ENCODE data around the gene ZFPM1.

Gene ZFPM1

DNA sequence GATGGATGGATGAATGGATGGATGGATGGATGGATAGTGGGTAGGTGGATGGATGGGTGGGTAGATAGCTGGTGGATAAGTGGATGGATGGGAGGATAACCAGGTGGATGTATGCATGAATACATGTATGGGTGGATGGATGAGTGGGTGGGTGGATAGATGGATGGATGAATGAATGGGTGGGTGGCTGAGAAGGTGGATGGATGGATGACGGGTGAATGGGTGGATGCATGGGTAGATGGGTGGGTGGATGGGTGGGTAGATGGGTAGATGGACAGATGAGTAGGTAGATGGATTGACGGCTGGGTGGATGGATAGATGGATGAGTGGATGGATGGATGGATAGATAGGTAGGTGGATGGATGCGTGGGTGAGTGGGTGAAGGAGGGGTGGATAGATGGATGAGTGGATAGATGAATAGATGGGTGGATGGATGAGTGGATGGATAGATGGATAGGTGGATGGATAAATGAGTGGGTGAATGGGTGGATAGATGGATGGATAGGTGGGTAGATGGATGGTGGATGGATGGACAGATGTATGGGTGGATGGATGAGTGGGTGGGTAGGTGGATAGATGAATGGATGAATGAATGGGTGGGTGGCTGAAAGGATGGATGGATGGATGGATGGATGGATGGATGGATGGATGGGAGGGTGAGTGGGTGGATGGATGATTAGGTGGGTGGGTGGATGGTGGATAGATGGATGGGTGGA lies 67.0 kb downstream of the ZFPM1 start:
- Histone ChIP-seq H3K79me1 (ENCODE audit: low read length) (no peaks in the 10 kb centered on the region), H4K91ac (ENCODE audit: low read depth, low read length) (no peak overlapping the region), H3K27ac (ENCODE audit: low read depth, low read length) (no peak overlapping the region), H4K8ac (ENCODE audit: low read depth, low read length) (no peak overlapping the region), H3K14ac (ENCODE audit: low read length) (no peak overlapping the region), H3K4me1 (ENCODE audit: control insufficient read depth in 1 of 2, insufficient read depth in 2 of 2, low read length in 2 of 2) (no peaks in the 10 kb centered on the region), H3K9ac (ENCODE audit: low read length) (no peak overlapping the region), H3K79me2 (ENCODE audit: control insufficient read depth, insufficient read depth, low read length, poor library complexity) (no peaks in the 10 kb centered on the region), H2AFZ (ENCODE audit: insufficient read depth, low read length, poor library complexity) (no peak overlapping the region), H3K18ac (ENCODE audit: low read length) (no peak overlapping the region), H3K4ac (ENCODE audit: low read depth, low read length) (no peak overlapping the region), H4K12ac (ENCODE audit: low read depth, low read length) (no peak overlapping the region), H2BK12ac (ENCODE audit: low read length) (no peak overlapping the region), H3K9me3 (ENCODE audit: insufficient read depth, low read depth, low read length) (peaks cover 6% of the 10 kb centered on the region), H3K4me2 (ENCODE audit: low read length) (no peak overlapping the region), H3K4me3 (ENCODE audit: low read depth, low read length) (peak overlapping the region; percentile 26), H3K23ac (ENCODE audit: low read length) (no peak overlapping the region), H3K27me3 (ENCODE audit: insufficient read depth, low read length) (no peaks in the 10 kb centered on the region), H2BK5ac (ENCODE audit: low read depth, low read length, poor library complexity) (no peak overlapping the region), H2AK5ac (ENCODE audit: low read length) (no peak overlapping the region), H2BK120ac (ENCODE audit: insufficient read depth, low read length, poor library complexity) (no peak overlapping the region), H3K36me3 (ENCODE audit: control insufficient read depth in 1 of 2, insufficient read depth in 2 of 2, low read length in 2 of 2) (peaks cover 4% of the 10 kb centered on the region in 2 experiments)
- no peak for DNase-seq
- 100% methylated on average over 1 of the region's 3 CpGs for WGBS (ENCODE audit: extremely low coverage, insufficient coverage, insufficient read length)

DNA sequence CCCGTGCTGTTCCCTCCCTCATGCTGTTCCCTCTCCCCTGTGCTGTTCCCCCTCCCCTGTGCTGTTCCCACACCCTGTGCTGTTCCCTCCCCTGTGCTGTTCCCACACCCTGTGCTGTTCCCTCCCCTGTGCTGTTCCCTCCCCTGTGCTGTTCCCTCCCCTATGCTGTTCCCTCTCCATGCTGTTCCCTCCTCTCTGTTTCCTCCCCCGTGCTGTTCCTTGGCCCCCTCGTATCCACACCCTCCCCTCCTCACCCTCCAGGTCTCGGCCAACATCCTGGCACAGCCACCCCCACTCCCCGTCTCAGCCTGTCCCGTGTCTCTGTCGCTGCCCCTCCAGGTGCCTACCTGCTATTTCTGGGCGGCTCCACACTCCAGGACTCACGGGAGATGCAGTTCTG lies 68.6 kb downstream of the ZFPM1 start:
- Histone ChIP-seq H3K79me2 (ENCODE audit: control insufficient read depth, insufficient read depth, low read length, poor library complexity) (no peaks in the 10 kb centered on the region), H3K9me3 (ENCODE audit: insufficient read depth, low read depth, low read length) (peaks cover 6% of the 10 kb centered on the region), H3K4ac (ENCODE audit: low read depth, low read length) (no peak overlapping the region), H2AFZ (ENCODE audit: insufficient read depth, low read length, poor library complexity) (no peak overlapping the region), H4K12ac (ENCODE audit: low read depth, low read length) (no peak overlapping the region), H4K91ac (ENCODE audit: low read depth, low read length) (no peak overlapping the region), H3K36me3 (ENCODE audit: control insufficient read depth in 1 of 2, insufficient read depth in 2 of 2, low read length in 2 of 2) (peaks cover 2 to 4% of the 10 kb centered on the region in 2 experiments), H2BK5ac (ENCODE audit: low read depth, low read length, poor library complexity) (no peak overlapping the region), H3K23ac (ENCODE audit: low read length) (no peak overlapping the region), H2AK5ac (ENCODE audit: low read length) (no peak overlapping the region), H3K4me3 (ENCODE audit: low read depth, low read length) (peak overlapping the region; percentile 15), H3K27ac (ENCODE audit: low read depth, low read length) (no peak overlapping the region), H2BK12ac (ENCODE audit: low read length) (no peak overlapping the region), H2BK120ac (ENCODE audit: insufficient read depth, low read length, poor library complexity) (no peak overlapping the region), H3K9ac (ENCODE audit: low read length) (no peak overlapping the region), H4K8ac (ENCODE audit: low read depth, low read length) (no peak overlapping the region), H3K4me2 (ENCODE audit: low read length) (no peak overlapping the region), H3K14ac (ENCODE audit: low read length) (no peak overlapping the region), H3K79me1 (ENCODE audit: low read length) (no peaks in the 10 kb centered on the region), H3K18ac (ENCODE audit: low read length) (no peak overlapping the region), H3K27me3 (ENCODE audit: insufficient read depth, low read length) (no peaks in the 10 kb centered on the region), H3K4me1 (ENCODE audit: control insufficient read depth in 1 of 2, insufficient read depth in 2 of 2, low read length in 2 of 2) (no peaks in the 10 kb centered on the region)
- no peak for DNase-seq
- no CpG with 5 or more reads among the region's 9 CpGs for WGBS (ENCODE audit: extremely low coverage, insufficient coverage, insufficient read length)

DNA sequence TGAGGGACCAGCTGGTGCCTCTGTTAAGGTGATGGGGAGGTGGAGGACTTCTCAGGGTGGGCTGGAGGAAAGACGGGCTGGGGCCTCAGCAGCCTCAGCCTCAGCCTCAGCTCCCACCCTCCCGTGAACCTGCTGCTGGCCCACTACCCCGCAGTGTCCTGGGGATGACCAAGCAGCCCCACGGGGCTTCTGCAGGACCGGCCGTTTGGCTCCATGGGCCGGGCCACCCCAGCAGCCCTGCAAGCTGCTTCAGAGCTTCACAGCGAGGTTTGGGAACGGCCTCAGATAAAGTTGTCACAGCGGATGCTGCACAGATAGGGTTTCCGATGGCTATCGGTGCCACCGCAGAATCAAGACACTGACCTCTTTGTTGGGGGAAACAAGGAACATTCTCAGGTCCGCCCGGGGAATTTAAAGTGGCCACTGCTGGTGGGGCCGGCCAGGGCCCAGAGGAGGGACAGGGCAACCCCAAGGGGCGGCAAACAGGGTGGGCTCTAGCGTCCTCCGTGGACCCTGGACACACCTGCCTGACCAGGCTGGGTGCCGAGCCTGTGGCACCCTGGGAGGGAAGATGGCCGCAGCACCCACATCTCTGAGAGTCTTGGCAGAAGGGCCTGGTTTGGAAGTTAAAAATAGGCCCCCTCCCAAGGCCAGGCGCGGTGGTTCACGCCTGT lies 69.3 kb downstream of the ZFPM1 start:
- Histone ChIP-seq H3K4me2 (ENCODE audit: low read length) (no peak overlapping the region), H3K9me3 (ENCODE audit: insufficient read depth, low read depth, low read length) (peaks cover 6% of the 10 kb centered on the region), H3K4me1 (ENCODE audit: control insufficient read depth in 1 of 2, insufficient read depth in 2 of 2, low read length in 2 of 2) (peaks cover 2 to 3% of the 10 kb centered on the region in 2 experiments), H3K4me3 (ENCODE audit: low read depth, low read length) (no peak overlapping the region), H3K14ac (ENCODE audit: low read length) (no peak overlapping the region), H3K36me3 (ENCODE audit: control insufficient read depth in 1 of 2, insufficient read depth in 2 of 2, low read length in 2 of 2) (peaks cover 0 to 4% of the 10 kb centered on the region in 2 experiments), H3K4ac (ENCODE audit: low read depth, low read length) (no peak overlapping the region), H2AFZ (ENCODE audit: insufficient read depth, low read length, poor library complexity) (no peak overlapping the region), H2BK12ac (ENCODE audit: low read length) (no peak overlapping the region), H2AK5ac (ENCODE audit: low read length) (no peak overlapping the region), H4K8ac (ENCODE audit: low read depth, low read length) (no peak overlapping the region), H3K27ac (ENCODE audit: low read depth, low read length) (no peak overlapping the region), H3K27me3 (ENCODE audit: insufficient read depth, low read length) (no peaks in the 10 kb centered on the region), H3K23ac (ENCODE audit: low read length) (no peak overlapping the region), H2BK120ac (ENCODE audit: insufficient read depth, low read length, poor library complexity) (no peak overlapping the region), H3K9ac (ENCODE audit: low read length) (no peak overlapping the region), H3K79me1 (ENCODE audit: low read length) (no peaks in the 10 kb centered on the region), H3K18ac (ENCODE audit: low read length) (no peak overlapping the region), H4K91ac (ENCODE audit: low read depth, low read length) (no peak overlapping the region), H2BK5ac (ENCODE audit: low read depth, low read length, poor library complexity) (no peak overlapping the region), H3K79me2 (ENCODE audit: control insufficient read depth, insufficient read depth, low read length, poor library complexity) (no peaks in the 10 kb centered on the region), H4K12ac (ENCODE audit: low read depth, low read length) (no peak overlapping the region)
- no CpG with 5 or more reads among the region's 24 CpGs for WGBS (ENCODE audit: extremely low coverage, insufficient coverage, insufficient read length)
- DNase-seq, result no peak

DNA sequence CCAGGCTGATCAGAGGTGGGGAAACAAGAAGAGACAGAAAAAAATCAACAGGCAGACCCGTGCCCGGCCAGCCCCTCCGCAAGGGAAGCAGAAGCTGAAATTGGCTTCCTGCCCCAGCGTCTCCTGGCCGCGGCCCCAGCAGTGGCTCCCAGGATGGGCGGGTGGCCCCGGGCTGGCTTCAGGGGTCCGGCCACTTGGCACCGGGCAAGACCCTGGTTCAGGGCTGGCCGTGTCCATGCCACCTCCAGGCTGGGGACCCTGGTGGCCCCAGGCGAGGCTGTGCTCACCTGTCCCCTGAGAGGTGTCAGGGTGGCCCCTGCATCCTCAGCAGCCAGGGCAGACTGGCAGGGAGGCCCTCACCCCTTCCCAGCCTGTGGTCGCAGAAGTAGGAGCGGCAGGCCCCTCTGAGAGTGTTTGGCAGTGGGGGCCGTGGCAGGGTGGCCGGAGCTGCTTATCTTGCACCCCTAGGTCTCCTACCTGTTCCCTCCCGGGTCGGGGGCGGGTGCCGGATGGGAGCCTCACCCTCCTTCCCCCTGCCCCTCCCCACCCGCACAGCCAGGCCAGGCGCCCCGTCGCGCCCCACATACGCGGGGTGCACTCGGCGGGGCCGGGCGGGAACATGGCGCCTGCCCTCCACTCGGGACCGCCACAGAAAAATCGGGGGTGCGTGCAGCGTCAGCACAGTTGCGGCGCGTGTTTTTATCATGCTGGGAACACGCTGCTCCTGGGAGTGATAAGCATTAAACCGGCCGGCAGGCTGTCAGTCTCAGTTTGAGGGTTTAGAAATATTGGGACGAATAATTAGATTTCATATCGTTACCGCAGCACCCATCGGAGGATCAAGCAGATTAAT lies 70.5 kb downstream of the ZFPM1 start:
- Histone ChIP-seq H2BK120ac (ENCODE audit: insufficient read depth, low read length, poor library complexity) (no peak overlapping the region), H3K27me3 (ENCODE audit: insufficient read depth, low read length) (no peaks in the 10 kb centered on the region), H3K4me1 (ENCODE audit: control insufficient read depth in 1 of 2, insufficient read depth in 2 of 2, low read length in 2 of 2) (peaks cover 2 to 3% of the 10 kb centered on the region in 2 experiments), H3K4me2 (ENCODE audit: low read length) (no peak overlapping the region), H4K12ac (ENCODE audit: low read depth, low read length) (no peak overlapping the region), H3K18ac (ENCODE audit: low read length) (no peak overlapping the region), H3K79me1 (ENCODE audit: low read length) (no peaks in the 10 kb centered on the region), H4K8ac (ENCODE audit: low read depth, low read length) (no peak overlapping the region), H3K4me3 (ENCODE audit: low read depth, low read length) (no peak overlapping the region), H3K79me2 (ENCODE audit: control insufficient read depth, insufficient read depth, low read length, poor library complexity) (no peaks in the 10 kb centered on the region), H3K23ac (ENCODE audit: low read length) (no peak overlapping the region), H2AK5ac (ENCODE audit: low read length) (no peak overlapping the region), H2BK12ac (ENCODE audit: low read length) (no peak overlapping the region), H3K14ac (ENCODE audit: low read length) (no peak overlapping the region), H3K27ac (ENCODE audit: low read depth, low read length) (no peak overlapping the region), H3K36me3 (ENCODE audit: control insufficient read depth in 1 of 2, insufficient read depth in 2 of 2, low read length in 2 of 2) (peaks cover 0 to 4% of the 10 kb centered on the region in 2 experiments), H3K4ac (ENCODE audit: low read depth, low read length) (no peak overlapping the region), H4K91ac (ENCODE audit: low read depth, low read length) (no peak overlapping the region), H2AFZ (ENCODE audit: insufficient read depth, low read length, poor library complexity) (no peak overlapping the region), H3K9ac (ENCODE audit: low read length) (no peak overlapping the region), H3K9me3 (ENCODE audit: insufficient read depth, low read depth, low read length) (peaks cover 6% of the 10 kb centered on the region), H2BK5ac (ENCODE audit: low read depth, low read length, poor library complexity) (no peak overlapping the region)
- no CpG with 5 or more reads among the region's 47 CpGs for WGBS (ENCODE audit: extremely low coverage, insufficient coverage, insufficient read length)
- no peak for DNase-seq

All from trophoblast cell (in vitro differentiated cells and primary cell).